ENCODE results near the gene EML1. TPM values are rescaled to one million over a fixed set of nuclear protein-coding genes. Genes with fewer than 3 reads are reported as not detected.

The EML1 gene
- polyA plus RNA-seq, 2 donors, result 3.1 to 4.4 TPM

- Histone ChIP-seq H3K9me3 (ENCODE audit: control insufficient read depth in 2 of 2, insufficient read depth in 1 of 2, low read depth in 1 of 2, low read length in 1 of 2) (no peaks in the 10 kb centered on the region), H3K4me1 (ENCODE audit: control insufficient read depth in 2 of 2, insufficient read depth in 2 of 2, low read length in 1 of 2) (no peaks in the 10 kb centered on the region), H3K27ac (ENCODE audit: low read depth in 2 of 2, low read length in 1 of 2) (no peak overlapping the region), H3K27me3 (ENCODE audit: control insufficient read depth in 1 of 2, insufficient read depth in 2 of 2, low read length in 2 of 2) (no peaks in the 10 kb centered on the region), H3K4me3 (ENCODE audit: low read depth in 1 of 2, low read length in 2 of 2) (no peak overlapping the region), H3K36me3 (ENCODE audit: control insufficient read depth in 2 of 2, insufficient read depth in 2 of 2, low read length in 1 of 2) (no peaks in the 10 kb centered on the region)
- 83 to 87% methylated on average over 2 of the region's 2 CpGs for WGBS, 2 donors
Measured at GRCh38 chr14:99837822-99838221, 44.6 kb downstream of the EML1 start.

DNA sequence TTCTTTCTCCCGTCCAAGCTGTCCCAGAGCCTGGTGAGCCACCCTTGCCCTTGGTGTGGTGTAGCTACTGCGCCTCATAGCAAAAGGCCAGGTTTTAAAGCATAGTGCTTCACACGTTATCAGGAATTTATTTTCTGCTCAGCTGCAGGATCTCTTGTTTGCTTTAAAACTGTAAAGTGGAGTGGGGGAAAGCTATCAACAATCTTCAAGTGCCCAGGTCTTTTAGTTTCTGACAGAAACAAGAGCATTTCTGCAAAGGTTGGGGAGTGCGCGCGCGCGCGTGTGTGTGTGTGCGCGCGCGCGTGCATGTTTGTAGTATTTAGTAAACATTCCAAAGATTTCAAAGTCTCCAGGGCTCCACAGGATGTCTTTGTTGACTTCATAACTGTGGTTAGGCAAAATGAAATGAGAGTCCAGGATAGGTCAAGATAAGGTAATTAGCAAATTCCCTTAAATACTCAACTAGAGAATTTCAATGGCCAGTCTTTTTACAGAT lies 45.5 kb downstream of the EML1 start:
- H3K4me3 ChIP-seq (ENCODE audit: low read depth in 1 of 2, low read length in 2 of 2), result no peak overlapping the region
- no peaks in the 10 kb centered on the region for H3K9me3 ChIP-seq (ENCODE audit: control insufficient read depth in 2 of 2, insufficient read depth in 1 of 2, low read depth in 1 of 2, low read length in 1 of 2)
- H3K4me1 ChIP-seq (ENCODE audit: control insufficient read depth in 2 of 2, insufficient read depth in 2 of 2, low read length in 1 of 2), result no peaks in the 10 kb centered on the region
- no peaks in the 10 kb centered on the region for H3K36me3 ChIP-seq (ENCODE audit: control insufficient read depth in 2 of 2, insufficient read depth in 2 of 2, low read length in 1 of 2)
- no peaks in the 10 kb centered on the region for H3K27me3 ChIP-seq (ENCODE audit: control insufficient read depth in 1 of 2, insufficient read depth in 2 of 2, low read length in 2 of 2)
- 55 to 75% methylated on average over 14 of the region's 14 CpGs for WGBS, 2 donors
- H3K27ac ChIP-seq (ENCODE audit: low read depth in 2 of 2, low read length in 1 of 2), result no peak overlapping the region

GRCh38 chr14:99839696-99840095 lies 46.5 kb downstream of the EML1 start:
- Histone ChIP-seq H3K27ac (ENCODE audit: low read depth in 2 of 2, low read length in 1 of 2) (no peak overlapping the region), H3K9me3 (ENCODE audit: control insufficient read depth in 2 of 2, insufficient read depth in 1 of 2, low read depth in 1 of 2, low read length in 1 of 2) (no peaks in the 10 kb centered on the region)
- 89 to 94% methylated on average over 8 of the region's 8 CpGs for WGBS, 2 donors

GRCh38 chr14:99840265-99840664 lies 47.1 kb downstream of the EML1 start:
- no peaks in the 10 kb centered on the region for H3K9me3 ChIP-seq (ENCODE audit: control insufficient read depth in 2 of 2, insufficient read depth in 1 of 2, low read depth in 1 of 2, low read length in 1 of 2)
- H3K4me3 ChIP-seq (ENCODE audit: low read depth in 1 of 2, low read length in 2 of 2), result no peak overlapping the region
- WGBS, 2 donors, result 92 to 93% methylated on average over 6 of the region's 6 CpGs
- H3K36me3 ChIP-seq (ENCODE audit: control insufficient read depth in 2 of 2, insufficient read depth in 2 of 2, low read length in 1 of 2), result no peaks in the 10 kb centered on the region
- H3K4me1 ChIP-seq (ENCODE audit: control insufficient read depth in 2 of 2, insufficient read depth in 2 of 2, low read length in 1 of 2), result no peaks in the 10 kb centered on the region
- no peak overlapping the region for H3K27ac ChIP-seq (ENCODE audit: low read depth in 2 of 2, low read length in 1 of 2)
- no peaks in the 10 kb centered on the region for H3K27me3 ChIP-seq (ENCODE audit: control insufficient read depth in 1 of 2, insufficient read depth in 2 of 2, low read length in 2 of 2)

More at GRCh38 chr14:99839696-99840095, 46.5 kb downstream of the EML1 start:
- no peaks in the 10 kb centered on the region for H3K36me3 ChIP-seq (ENCODE audit: control insufficient read depth in 2 of 2, insufficient read depth in 2 of 2, low read length in 1 of 2)
- no peaks in the 10 kb centered on the region for H3K27me3 ChIP-seq (ENCODE audit: control insufficient read depth in 1 of 2, insufficient read depth in 2 of 2, low read length in 2 of 2)
- no peak overlapping the region for H3K4me3 ChIP-seq (ENCODE audit: low read depth in 1 of 2, low read length in 2 of 2)
- H3K4me1 ChIP-seq (ENCODE audit: control insufficient read depth in 2 of 2, insufficient read depth in 2 of 2, low read length in 1 of 2), result no peaks in the 10 kb centered on the region

DNA sequence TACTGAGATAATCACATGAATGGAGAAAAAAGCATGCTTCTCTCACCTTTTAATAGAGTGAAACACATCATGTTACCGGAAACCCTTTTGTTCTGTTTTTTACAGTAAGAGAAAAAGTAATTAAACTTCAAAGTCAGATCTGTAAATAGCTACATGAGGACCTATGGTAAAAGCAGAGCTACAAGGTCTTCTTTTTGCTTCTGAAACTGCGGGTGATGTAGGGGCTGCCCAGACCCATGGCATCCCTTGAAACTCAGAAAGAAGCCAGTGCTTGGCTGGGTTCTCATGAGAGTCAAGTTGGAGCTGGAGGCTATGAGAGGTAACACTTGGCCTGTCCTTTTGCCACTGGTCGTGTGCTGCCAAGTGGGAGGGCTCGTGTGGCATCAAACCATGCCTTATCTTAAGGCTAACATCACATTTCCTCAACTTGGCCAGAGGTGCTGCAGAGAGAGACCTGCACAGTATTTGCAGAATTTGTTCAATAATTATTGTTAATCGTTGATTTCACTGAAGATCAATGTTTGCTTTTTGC lies 47.6 kb downstream of the EML1 start:
- WGBS, 2 donors, result 62 to 73% methylated on average over 5 of the region's 5 CpGs
- no peaks in the 10 kb centered on the region for H3K9me3 ChIP-seq (ENCODE audit: control insufficient read depth in 2 of 2, insufficient read depth in 1 of 2, low read depth in 1 of 2, low read length in 1 of 2)
- H3K27me3 ChIP-seq (ENCODE audit: control insufficient read depth in 1 of 2, insufficient read depth in 2 of 2, low read length in 2 of 2), result no peaks in the 10 kb centered on the region
- H3K27ac ChIP-seq (ENCODE audit: low read depth in 2 of 2, low read length in 1 of 2), result no peak overlapping the region
- H3K36me3 ChIP-seq (ENCODE audit: control insufficient read depth in 2 of 2, insufficient read depth in 2 of 2, low read length in 1 of 2), result no peaks in the 10 kb centered on the region
- no peaks in the 10 kb centered on the region for H3K4me1 ChIP-seq (ENCODE audit: control insufficient read depth in 2 of 2, insufficient read depth in 2 of 2, low read length in 1 of 2)
- H3K4me3 ChIP-seq (ENCODE audit: low read depth in 1 of 2, low read length in 2 of 2), result no peak overlapping the region

GRCh38 chr14:99841436-99842071 lies 48.3 kb downstream of the EML1 start:
- H3K36me3 ChIP-seq (ENCODE audit: control insufficient read depth in 2 of 2, insufficient read depth in 2 of 2, low read length in 1 of 2), result no peaks in the 10 kb centered on the region
- H3K27ac ChIP-seq (ENCODE audit: low read depth in 2 of 2, low read length in 1 of 2), result no peak overlapping the region
- H3K27me3 ChIP-seq (ENCODE audit: control insufficient read depth in 1 of 2, insufficient read depth in 2 of 2, low read length in 2 of 2), result no peaks in the 10 kb centered on the region
- H3K4me1 ChIP-seq (ENCODE audit: control insufficient read depth in 2 of 2, insufficient read depth in 2 of 2, low read length in 1 of 2), result no peaks in the 10 kb centered on the region
- 51 to 74% methylated on average over 9 of the region's 9 CpGs for WGBS, 2 donors
- no peak overlapping the region for H3K4me3 ChIP-seq (ENCODE audit: low read depth in 1 of 2, low read length in 2 of 2)
- no peaks in the 10 kb centered on the region for H3K9me3 ChIP-seq (ENCODE audit: control insufficient read depth in 2 of 2, insufficient read depth in 1 of 2, low read depth in 1 of 2, low read length in 1 of 2)

DNA sequence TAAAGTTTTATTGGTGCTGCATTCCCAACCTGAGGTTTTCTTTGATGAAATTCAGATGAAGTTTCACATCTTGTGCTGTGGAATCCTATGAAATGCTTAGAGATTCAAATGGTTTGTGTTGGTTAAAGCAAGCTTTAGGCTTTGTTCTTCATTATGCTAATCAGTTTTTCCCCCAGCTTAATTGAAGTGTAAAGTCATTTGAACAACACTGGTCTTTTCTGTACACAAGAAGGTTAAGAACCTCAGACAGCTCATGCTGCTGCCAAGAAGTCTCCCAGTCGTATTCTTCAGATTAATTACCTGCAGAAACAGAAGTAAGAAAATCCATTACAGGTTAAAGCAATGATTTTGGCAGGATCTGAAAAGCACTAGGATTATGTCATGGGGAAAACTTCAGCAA lies 48.9 kb downstream of the EML1 start:
- no peaks in the 10 kb centered on the region for H3K4me1 ChIP-seq (ENCODE audit: control insufficient read depth in 2 of 2, insufficient read depth in 2 of 2, low read length in 1 of 2)
- H3K27me3 ChIP-seq (ENCODE audit: control insufficient read depth in 1 of 2, insufficient read depth in 2 of 2, low read length in 2 of 2), result no peaks in the 10 kb centered on the region
- H3K9me3 ChIP-seq (ENCODE audit: control insufficient read depth in 2 of 2, insufficient read depth in 1 of 2, low read depth in 1 of 2, low read length in 1 of 2), result no peaks in the 10 kb centered on the region
- 33% methylated on average over 1 of the region's 1 CpG for WGBS, 2 donors
- H3K4me3 ChIP-seq (ENCODE audit: low read depth in 1 of 2, low read length in 2 of 2), result no peak overlapping the region
- no peak overlapping the region for H3K27ac ChIP-seq (ENCODE audit: low read depth in 2 of 2, low read length in 1 of 2)
- no peaks in the 10 kb centered on the region for H3K36me3 ChIP-seq (ENCODE audit: control insufficient read depth in 2 of 2, insufficient read depth in 2 of 2, low read length in 1 of 2)

- Histone ChIP-seq H3K27me3 (ENCODE audit: control insufficient read depth in 1 of 2, insufficient read depth in 2 of 2, low read length in 2 of 2) (no peaks in the 10 kb centered on the region), H3K36me3 (ENCODE audit: control insufficient read depth in 2 of 2, insufficient read depth in 2 of 2, low read length in 1 of 2) (no peaks in the 10 kb centered on the region), H3K9me3 (ENCODE audit: control insufficient read depth in 2 of 2, insufficient read depth in 1 of 2, low read depth in 1 of 2, low read length in 1 of 2) (no peaks in the 10 kb centered on the region), H3K4me1 (ENCODE audit: control insufficient read depth in 2 of 2, insufficient read depth in 2 of 2, low read length in 1 of 2) (no peaks in the 10 kb centered on the region), H3K4me3 (ENCODE audit: low read depth in 1 of 2, low read length in 2 of 2) (no peak overlapping the region), H3K27ac (ENCODE audit: low read depth in 2 of 2, low read length in 1 of 2) (no peak overlapping the region)
Measured at GRCh38 chr14:99846808-99847207, 53.6 kb downstream of the EML1 start.

DNA sequence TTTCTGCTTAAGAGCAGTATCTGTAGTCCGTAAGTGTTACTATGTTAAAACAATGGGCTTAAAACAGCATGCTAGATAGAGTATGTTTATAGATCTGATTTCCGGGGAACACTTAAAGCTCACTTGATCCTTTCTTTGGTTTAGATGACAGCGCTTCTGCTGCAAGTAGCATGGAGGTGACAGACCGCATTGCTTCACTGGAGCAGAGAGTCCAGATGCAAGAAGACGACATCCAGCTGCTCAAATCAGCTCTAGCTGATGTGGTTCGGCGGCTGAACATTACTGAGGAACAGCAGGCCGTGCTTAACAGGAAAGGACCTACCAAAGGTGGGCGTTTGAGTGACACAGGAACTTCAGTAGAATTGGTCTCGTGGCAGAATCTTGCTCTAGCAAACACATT lies 57.5 kb downstream of the EML1 start:
- no peak overlapping the region for H3K4me3 ChIP-seq (ENCODE audit: low read depth in 1 of 2, low read length in 2 of 2)
- H3K27me3 ChIP-seq (ENCODE audit: control insufficient read depth in 1 of 2, insufficient read depth in 2 of 2, low read length in 2 of 2), result no peaks in the 10 kb centered on the region
- H3K27ac ChIP-seq (ENCODE audit: low read depth in 2 of 2, low read length in 1 of 2), result no peak overlapping the region
- H3K36me3 ChIP-seq (ENCODE audit: control insufficient read depth in 2 of 2, insufficient read depth in 2 of 2, low read length in 1 of 2), result no peaks in the 10 kb centered on the region
- H3K4me1 ChIP-seq (ENCODE audit: control insufficient read depth in 2 of 2, insufficient read depth in 2 of 2, low read length in 1 of 2), result peaks cover 0 to 2% of the 10 kb centered on the region in 2 donors
- 80 to 82% methylated on average over 10 of the region's 10 CpGs for WGBS, 2 donors
- H3K9me3 ChIP-seq (ENCODE audit: control insufficient read depth in 2 of 2, insufficient read depth in 1 of 2, low read depth in 1 of 2, low read length in 1 of 2), result no peaks in the 10 kb centered on the region

- H3K4me3 ChIP-seq (ENCODE audit: low read depth in 1 of 2, low read length in 2 of 2), result no peak overlapping the region
- no peaks in the 10 kb centered on the region for H3K27me3 ChIP-seq (ENCODE audit: control insufficient read depth in 1 of 2, insufficient read depth in 2 of 2, low read length in 2 of 2)
- H3K4me1 ChIP-seq (ENCODE audit: control insufficient read depth in 2 of 2, insufficient read depth in 2 of 2, low read length in 1 of 2), result peaks cover 0 to 2% of the 10 kb centered on the region in 2 donors
- 60 to 66% methylated on average over 4 of the region's 4 CpGs for WGBS, 2 donors
- H3K36me3 ChIP-seq (ENCODE audit: control insufficient read depth in 2 of 2, insufficient read depth in 2 of 2, low read length in 1 of 2), result no peaks in the 10 kb centered on the region
- no peaks in the 10 kb centered on the region for H3K9me3 ChIP-seq (ENCODE audit: control insufficient read depth in 2 of 2, insufficient read depth in 1 of 2, low read depth in 1 of 2, low read length in 1 of 2)
- H3K27ac ChIP-seq (ENCODE audit: low read depth in 2 of 2, low read length in 1 of 2), result no peak overlapping the region
Measured at GRCh38 chr14:99852578-99852977, 59.4 kb downstream of the EML1 start.
